SJCRH30 (cell line): ENCODE results near the gene GMNN. TPM values are rescaled to one million over a fixed set of nuclear protein-coding genes. Genes with fewer than 3 reads are reported as not detected.

ENCODE experiments used
- DNase-seq, 2 experiments: peaks; one replicate each; pipeline ENCODE4 v3.0.0-alpha.2; 2015 to 2020
- H3K27ac ChIP-seq: fragments of 250-450 bp; sonication (Bioruptor Pico); 2 replicates; pipeline ENCODE4 v1.5.1; 2020; ENCODE audit warnings: mild to moderate bottlenecking, moderate library complexity
- H3K27me3 ChIP-seq: fragments of 250-450 bp; sonication (Bioruptor Pico); 2 replicates; pipeline ENCODE4 v1.5.1; 2020; ENCODE audit warnings: mild to moderate bottlenecking, moderate library complexity
- H3K36me3 ChIP-seq: fragments of 250-450 bp; sonication (Bioruptor Pico); 2 replicates; pipeline ENCODE4 v1.5.1; 2020; ENCODE audit warnings: mild to moderate bottlenecking, moderate library complexity
- H3K4me1 ChIP-seq: fragments of 250-450 bp; sonication (Bioruptor Pico); 2 replicates; pipeline ENCODE4 v1.5.1; 2020; ENCODE audit warnings: mild to moderate bottlenecking, moderate library complexity
- H3K4me3 ChIP-seq: fragments of 250-450 bp; sonication (Bioruptor Pico); 2 replicates; pipeline ENCODE4 v1.5.1; 2020; ENCODE audit warnings: mild to moderate bottlenecking, moderate library complexity
- H3K9me3 ChIP-seq: fragments of 250-450 bp; sonication (Bioruptor Pico); replicated peaks from 2 replicates; pipeline ENCODE4 v1.5.1; 2020; ENCODE audit warnings: mild to moderate bottlenecking, moderate library complexity
- total RNA-seq: library from RNA; depleted of rRNA; stranded (reverse); fragments of >200 nt; shearing (Covaris generic); gene quantifications from 2 replicates; pipeline ENCODE4 v1.2.3, GENCODE V29; 2014

Gene GMNN
- total RNA-seq, 1 experiment from 2014 or later, result 72.1 TPM

DNA sequence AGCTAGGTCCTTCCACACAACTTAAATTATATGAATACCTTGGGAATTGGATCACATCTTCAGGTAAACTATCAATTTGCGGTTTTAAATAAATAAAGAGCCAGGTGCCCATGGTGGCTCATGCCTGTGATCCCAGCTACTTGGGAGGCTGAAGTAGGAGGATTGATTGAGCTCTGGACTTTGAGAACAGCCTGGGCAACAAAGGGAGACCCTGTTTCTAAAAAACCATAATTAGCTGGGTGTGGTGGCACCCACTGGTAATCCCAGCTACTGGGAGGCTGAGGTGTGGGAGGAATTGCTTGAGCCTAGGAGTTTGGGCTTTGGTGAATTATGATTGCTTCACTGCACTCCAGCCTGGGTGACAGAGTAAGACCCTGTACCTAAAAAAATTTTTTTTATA is 3.4 kb downstream of the GMNN start:
- Histone ChIP-seq H3K4me3 (no peak overlapping the region), H3K27me3 (no peaks in the 10 kb centered on the region), H3K27ac (no peak overlapping the region), H3K4me1 (no peaks in the 10 kb centered on the region), H3K36me3 (peaks cover 44% of the 10 kb centered on the region), H3K9me3 (no peaks in the 10 kb centered on the region)
- DNase-seq, result no peak

GRCh38 chr6:24778878-24779277 is 4.1 kb downstream of the GMNN start:
- H3K36me3 ChIP-seq, result peaks cover 48% of the 10 kb centered on the region
- no peak for DNase-seq
- H3K4me3 ChIP-seq, result no peak overlapping the region
- no peaks in the 10 kb centered on the region for H3K9me3 ChIP-seq
- H3K27me3 ChIP-seq, result no peaks in the 10 kb centered on the region
- no peaks in the 10 kb centered on the region for H3K4me1 ChIP-seq
- no peak overlapping the region for H3K27ac ChIP-seq

DNA sequence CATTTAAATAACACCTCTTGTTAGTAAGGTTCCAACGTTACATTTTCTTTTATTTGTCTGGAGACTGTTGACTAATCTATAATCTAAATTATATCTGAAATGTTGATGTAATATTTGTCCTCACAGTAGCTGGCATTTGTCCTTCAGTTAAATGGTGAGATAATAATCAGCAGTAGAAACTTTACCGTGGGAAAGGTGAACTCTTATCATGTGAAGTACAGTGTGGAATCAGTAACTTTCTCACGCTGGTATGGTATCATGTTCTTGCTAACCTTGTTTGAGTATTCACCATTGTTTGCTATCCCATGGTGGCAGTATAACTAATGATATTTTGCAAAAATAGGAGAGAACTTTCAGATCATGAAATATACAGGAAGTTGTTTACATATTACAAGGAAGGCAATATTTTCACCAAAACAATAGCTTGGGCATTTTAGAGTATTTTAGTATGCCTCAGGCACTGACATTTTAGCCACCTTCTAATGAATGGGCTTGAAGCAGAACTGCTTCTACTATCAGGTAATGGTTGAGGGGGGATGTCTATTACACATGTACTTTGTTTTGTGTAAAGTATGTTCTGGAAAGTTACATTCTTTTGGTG is 4.8 kb downstream of the GMNN start:
- peaks cover 54% of the 10 kb centered on the region for H3K36me3 ChIP-seq
- DNase-seq, result no peak

DNA sequence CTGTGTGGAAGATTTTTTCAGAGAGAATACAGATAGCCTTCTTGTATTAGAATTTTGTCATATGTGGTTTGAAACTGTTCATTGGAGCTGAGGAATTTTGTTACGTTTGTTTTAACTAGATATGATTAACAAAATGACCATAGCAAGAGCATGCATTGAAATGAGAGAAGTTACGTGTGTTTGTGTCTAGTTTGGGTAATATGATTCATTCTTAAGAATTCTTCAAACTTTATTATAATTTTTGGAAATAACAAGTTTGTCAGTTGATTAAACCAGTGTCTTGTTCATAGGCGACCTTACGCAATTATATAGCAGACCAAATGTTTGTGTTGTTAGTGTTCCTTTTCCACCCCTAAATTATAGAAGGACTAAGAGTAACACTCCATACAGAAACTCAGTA is 5.5 kb downstream of the GMNN start:
- H3K4me3 ChIP-seq, result no peak overlapping the region
- peaks cover 61% of the 10 kb centered on the region for H3K36me3 ChIP-seq
- H3K9me3 ChIP-seq, result no peaks in the 10 kb centered on the region
- no peak overlapping the region for H3K27ac ChIP-seq
- DNase-seq, result no peak
- H3K4me1 ChIP-seq, result no peaks in the 10 kb centered on the region
- no peaks in the 10 kb centered on the region for H3K27me3 ChIP-seq

More for the DNA sequence above, 4.8 kb downstream of the GMNN start:
- H3K9me3 ChIP-seq, result no peaks in the 10 kb centered on the region
- no peak overlapping the region for H3K4me3 ChIP-seq
- no peaks in the 10 kb centered on the region for H3K4me1 ChIP-seq
- no peak overlapping the region for H3K27ac ChIP-seq
- no peaks in the 10 kb centered on the region for H3K27me3 ChIP-seq

DNA sequence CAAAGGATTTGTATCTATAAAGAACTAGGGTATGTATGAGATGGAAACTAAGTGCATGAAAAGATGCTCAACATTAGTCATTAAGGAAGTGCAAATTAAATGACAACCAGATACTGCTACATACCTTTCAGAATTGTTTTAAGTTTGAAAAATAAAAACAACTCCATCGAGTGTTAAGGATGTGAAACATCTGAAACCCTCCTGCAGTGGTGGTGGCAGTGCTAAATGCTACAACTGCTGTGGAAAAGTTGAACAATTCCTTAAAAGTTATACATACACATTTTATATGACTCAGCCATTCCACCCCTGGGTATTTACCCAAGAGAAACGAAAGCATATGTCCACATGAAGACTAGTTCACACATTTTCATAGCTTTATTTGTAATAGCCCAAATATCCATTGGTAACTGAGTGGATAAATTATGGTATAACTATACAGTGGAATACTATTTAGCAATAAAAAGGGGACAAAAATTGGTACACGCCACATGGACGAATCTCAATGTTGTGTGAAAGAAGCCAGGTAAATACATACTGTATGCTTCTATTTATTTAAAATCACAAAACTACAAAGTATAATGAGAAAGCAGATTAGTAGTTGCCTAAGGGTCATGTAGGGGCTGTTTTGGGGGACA is 13.4 kb downstream of the GMNN start:
- Histone ChIP-seq H3K27ac (no peak overlapping the region), H3K4me1 (no peaks in the 10 kb centered on the region), H3K9me3 (no peaks in the 10 kb centered on the region), H3K4me3 (no peak overlapping the region), H3K36me3 (peaks cover 40% of the 10 kb centered on the region), H3K27me3 (no peaks in the 10 kb centered on the region)
- DNase-seq, result no peak

GRCh38 chr6:24795106-24795505 is 20.4 kb downstream of the GMNN start:
- Histone ChIP-seq H3K36me3 (no peaks in the 10 kb centered on the region), H3K4me3 (no peak overlapping the region), H3K27me3 (no peaks in the 10 kb centered on the region), H3K9me3 (no peaks in the 10 kb centered on the region), H3K4me1 (no peaks in the 10 kb centered on the region), H3K27ac (no peak overlapping the region)
- no peak for DNase-seq

DNA sequence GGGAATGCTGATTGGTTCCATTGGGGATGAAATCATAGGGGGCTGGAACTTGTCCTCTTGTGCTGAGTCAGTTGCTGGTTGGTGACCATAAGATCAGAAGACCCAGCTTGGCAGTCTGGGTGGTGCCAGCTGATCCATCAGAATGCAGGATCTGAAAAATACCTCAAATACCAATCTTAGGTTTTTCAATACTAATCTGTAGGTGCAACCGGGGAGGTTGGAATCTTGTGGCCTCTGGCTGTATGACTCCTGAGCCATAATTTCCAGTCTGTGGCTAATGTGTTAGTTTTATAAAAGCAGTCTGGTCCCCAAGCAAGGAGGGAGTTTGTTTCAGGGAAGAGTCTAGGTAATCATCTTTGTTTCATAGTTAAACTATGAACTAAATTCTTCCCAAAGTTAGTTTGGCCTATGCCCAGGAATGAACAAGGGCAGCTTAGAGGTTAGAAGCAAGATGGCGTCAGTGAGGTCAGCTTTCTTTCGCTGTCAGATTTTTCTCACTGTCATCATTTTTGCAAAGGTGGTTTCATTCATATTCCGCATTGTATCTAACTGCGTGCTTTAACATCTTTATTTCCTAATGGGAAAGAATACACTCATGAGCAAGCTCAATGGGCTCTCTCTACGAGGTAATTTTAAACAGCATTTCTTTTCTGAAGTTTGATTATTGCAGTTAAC is 22.0 kb downstream of the GMNN start:
- H3K27ac ChIP-seq, result no peak overlapping the region
- DNase-seq, result no peak

DNA sequence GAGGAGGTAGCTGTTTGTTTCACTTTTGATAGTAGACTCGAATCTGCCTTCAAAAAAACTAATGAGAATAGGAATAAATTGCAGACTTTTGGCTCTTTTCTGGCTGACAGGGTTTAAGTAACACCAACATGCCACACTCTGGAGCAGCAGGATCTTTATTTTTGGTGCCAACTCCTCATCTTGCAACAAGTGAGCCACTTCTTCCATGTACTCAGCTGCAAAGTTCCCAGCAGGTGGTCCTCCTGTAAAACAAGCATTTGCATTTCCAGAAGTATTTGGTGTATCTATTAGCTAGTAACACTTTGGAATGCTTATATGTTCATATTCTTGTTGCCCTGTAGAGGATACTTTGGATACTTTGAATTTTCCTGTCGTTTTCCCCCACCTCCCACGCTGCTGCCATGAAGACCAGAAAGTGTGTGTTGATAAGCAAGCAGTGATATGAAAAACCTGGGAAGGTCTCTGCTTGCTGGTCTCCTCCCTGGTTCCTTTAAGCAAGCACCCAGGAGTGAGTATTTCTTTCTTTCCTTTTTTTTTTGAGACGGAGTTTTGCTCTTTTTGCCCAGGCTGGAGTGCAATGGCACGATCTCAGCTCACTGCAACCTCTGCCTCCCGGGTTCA is 23.0 kb downstream of the GMNN start:
- Histone ChIP-seq H3K4me3 (no peak overlapping the region), H3K36me3 (no peaks in the 10 kb centered on the region), H3K27ac (no peak overlapping the region), H3K4me1 (no peaks in the 10 kb centered on the region), H3K9me3 (no peaks in the 10 kb centered on the region), H3K27me3 (no peaks in the 10 kb centered on the region)
- DNase-seq, result no peak

More for the DNA sequence above, 22.0 kb downstream of the GMNN start:
- H3K27me3 ChIP-seq, result no peaks in the 10 kb centered on the region
- no peaks in the 10 kb centered on the region for H3K9me3 ChIP-seq
- H3K4me1 ChIP-seq, result no peaks in the 10 kb centered on the region
- no peak overlapping the region for H3K4me3 ChIP-seq
- H3K36me3 ChIP-seq, result no peaks in the 10 kb centered on the region

DNA sequence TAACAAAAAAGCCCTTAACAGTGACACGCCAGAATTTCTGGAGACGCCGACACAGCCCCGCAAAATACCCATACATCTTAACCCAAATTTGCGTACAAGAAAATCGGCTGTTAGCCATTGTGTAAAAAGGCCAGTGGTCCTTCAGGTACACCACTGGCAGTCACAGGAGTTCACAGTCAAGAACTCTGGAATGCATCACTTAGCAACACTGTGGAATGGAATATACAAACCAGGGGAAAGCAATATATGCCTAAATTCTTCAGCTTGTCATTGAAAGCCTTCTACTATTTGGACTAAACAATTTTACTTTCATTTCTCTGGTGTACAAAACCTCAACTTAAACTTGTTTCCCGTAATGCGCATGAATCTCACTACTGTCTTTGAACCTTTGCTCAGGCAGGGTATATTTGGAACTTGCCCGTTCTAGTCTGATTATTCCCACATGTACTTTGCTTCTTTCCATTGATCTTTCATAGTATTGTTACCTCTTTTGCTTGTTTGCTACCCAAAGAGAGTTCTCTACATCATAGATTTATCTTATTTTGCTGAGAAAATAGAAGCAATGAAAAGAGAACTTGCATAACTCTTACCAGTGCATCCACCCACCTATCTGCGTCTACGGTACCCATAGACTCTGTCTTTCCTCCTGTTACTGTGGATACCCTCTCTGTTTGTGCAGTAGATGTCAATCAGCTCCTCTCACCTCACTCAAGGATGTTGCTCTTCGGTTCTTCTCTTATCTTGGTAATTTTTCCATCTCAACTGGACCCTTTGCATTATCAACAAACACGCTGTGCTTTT is 24.2 kb downstream of the GMNN start, which contains the start of gene ARMH2:
Gene ARMH2, minus strand, starts transcription at position 178 of the 801 bp plus-strand sequence. Its CDS starts 60 bp downstream, at position 118.
- no peaks in the 10 kb centered on the region for H3K9me3 ChIP-seq
- H3K36me3 ChIP-seq, result no peaks in the 10 kb centered on the region
- DNase-seq, result no peak
- no peak within 1 kb of the TSS for H3K27ac ChIP-seq
- no peak within 1 kb of the TSS for H3K4me3 ChIP-seq
- no peaks in the 10 kb centered on the region for H3K4me1 ChIP-seq
- H3K27me3 ChIP-seq, result no peaks in the 10 kb centered on the region

GRCh38 chr6:24799541-24799915 is 24.8 kb downstream of the GMNN start:
- Histone ChIP-seq H3K27ac (no peak overlapping the region), H3K27me3 (no peaks in the 10 kb centered on the region), H3K36me3 (no peaks in the 10 kb centered on the region), H3K4me1 (no peaks in the 10 kb centered on the region), H3K4me3 (no peak overlapping the region), H3K9me3 (no peaks in the 10 kb centered on the region)
- no peak for DNase-seq

- Histone ChIP-seq H3K36me3 (no peaks in the 10 kb centered on the region), H3K4me1 (no peaks in the 10 kb centered on the region), H3K27me3 (no peaks in the 10 kb centered on the region), H3K9me3 (no peaks in the 10 kb centered on the region), H3K4me3 (no peak overlapping the region), H3K27ac (no peak overlapping the region)
- peak in 1 of 2 experiments; percentile 3 for DNase-seq
These were observed 27.7 kb downstream of the GMNN start for GRCh38 chr6:24802271-24803059.

DNA sequence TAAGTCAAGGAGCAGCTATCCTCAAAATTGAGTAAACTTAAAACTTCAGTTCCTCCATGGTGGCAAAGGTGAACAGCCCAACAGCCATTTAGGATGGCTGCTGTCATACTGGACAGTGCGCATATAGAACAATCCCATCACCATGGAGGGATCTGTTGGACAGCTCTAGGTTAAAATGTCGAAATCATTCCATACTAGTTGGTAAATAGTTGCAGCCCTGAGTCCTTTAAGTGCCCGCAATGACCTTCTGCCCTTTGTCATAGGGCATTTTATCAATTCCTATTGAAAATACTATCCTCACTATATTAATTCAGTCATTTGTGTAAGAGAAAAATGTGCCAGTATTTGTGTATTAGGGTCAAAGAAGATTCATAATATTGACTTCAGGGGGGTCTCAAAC is 32.8 kb downstream of the GMNN start:
- Histone ChIP-seq H3K36me3 (no peaks in the 10 kb centered on the region), H3K27ac (no peak overlapping the region), H3K4me1 (no peaks in the 10 kb centered on the region), H3K27me3 (no peaks in the 10 kb centered on the region), H3K4me3 (no peak overlapping the region), H3K9me3 (no peaks in the 10 kb centered on the region)
- DNase-seq, result no peak

GRCh38 chr6:24809728-24810127 is 35.0 kb downstream of the GMNN start:
- no peak overlapping the region for H3K27ac ChIP-seq
- H3K4me1 ChIP-seq, result no peaks in the 10 kb centered on the region
- no peaks in the 10 kb centered on the region for H3K27me3 ChIP-seq
- no peaks in the 10 kb centered on the region for H3K9me3 ChIP-seq
- DNase-seq, result no peak
- no peak overlapping the region for H3K4me3 ChIP-seq
- no peaks in the 10 kb centered on the region for H3K36me3 ChIP-seq

DNA sequence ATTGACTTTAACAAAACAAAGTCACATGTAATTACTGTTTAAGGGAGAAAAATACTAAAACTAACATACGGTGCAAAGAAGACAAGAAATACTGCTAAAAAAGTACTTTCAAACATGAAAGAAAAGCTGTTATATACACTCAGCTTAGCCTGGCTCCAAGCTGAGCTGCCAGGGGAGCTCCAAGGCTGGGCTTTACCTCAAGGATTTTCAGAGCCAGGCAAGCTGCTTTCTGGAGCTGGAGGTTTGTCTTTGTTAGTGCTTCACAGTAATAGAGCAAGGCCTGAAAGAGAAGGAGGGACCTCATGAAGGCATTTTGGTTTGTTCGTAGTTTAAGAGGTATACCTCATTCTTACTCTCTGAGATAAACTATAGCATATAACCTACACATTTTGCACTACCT is 43.6 kb downstream of the GMNN start:
- DNase-seq, result no peak
- no peaks in the 10 kb centered on the region for H3K9me3 ChIP-seq
- no peak overlapping the region for H3K27ac ChIP-seq
- no peaks in the 10 kb centered on the region for H3K36me3 ChIP-seq
- no peaks in the 10 kb centered on the region for H3K4me1 ChIP-seq
- H3K4me3 ChIP-seq, result no peak overlapping the region
- no peaks in the 10 kb centered on the region for H3K27me3 ChIP-seq
